Measurements from ENCODE around the gene SNAP29. TPM values are rescaled to one million over a fixed set of nuclear protein-coding genes. Genes with fewer than 3 reads are reported as not detected.
"Not testable (repeated sequence)": the region's sequence is repeated elsewhere in the genome, so short reads cannot be mapped to it uniquely, and the experiment has no call there.

Gene SNAP29
- total RNA-seq (2014; rRNA removed; shearing (Covaris generic)): 10.0 and 10.7 TPM in 2 replicates
- 25.2 and 26.1 TPM in 2 replicates for polyA plus RNA-seq (2015; cell fraction: cytosol; rRNA removed)
- polyA plus RNA-seq (2015; cell fraction: nucleus; rRNA removed): 4.0 and 6.4 TPM in 2 replicates

DNA sequence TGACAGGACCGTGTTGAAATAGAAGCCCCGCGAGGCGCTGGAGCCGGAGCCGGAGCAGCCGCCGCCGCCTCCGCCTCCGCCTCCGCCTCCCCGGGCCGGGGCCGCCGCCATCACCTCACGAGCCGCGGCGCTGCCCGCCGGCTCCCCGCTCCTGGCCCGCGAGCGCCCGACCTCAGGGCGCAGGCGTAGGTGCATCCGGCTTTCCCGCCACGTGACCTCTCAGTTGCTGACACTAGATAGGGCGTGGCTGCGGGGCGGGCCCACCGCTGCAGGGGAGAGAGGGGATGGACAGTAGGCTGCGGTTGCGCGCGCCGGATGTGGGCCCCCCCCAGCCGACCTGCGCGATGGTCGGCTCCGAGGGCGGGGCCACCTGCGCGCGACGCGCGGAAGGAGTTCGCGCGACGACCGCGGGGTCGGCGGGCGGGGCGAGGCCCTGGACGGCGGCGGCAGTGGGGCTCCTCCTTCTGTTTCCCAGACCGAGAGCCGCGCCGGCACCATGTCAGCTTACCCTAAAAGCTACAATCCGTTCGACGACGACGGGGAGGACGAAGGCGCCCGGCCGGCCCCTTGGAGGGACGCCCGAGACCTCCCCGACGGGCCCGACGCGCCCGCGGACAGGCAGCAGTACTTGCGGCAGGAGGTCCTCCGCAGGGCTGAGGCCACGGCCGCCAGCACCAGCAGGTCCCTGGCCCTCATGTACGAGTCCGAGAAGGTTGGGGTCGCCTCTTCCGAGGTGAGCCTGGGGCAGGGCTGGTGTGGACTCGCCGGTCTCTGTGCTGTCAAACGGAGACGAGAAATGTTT lies at the start of gene SNAP29, which contains the start of gene PI4KA:
Gene SNAP29, plus strand, starts transcription at position 393 of the 802 bp plus-strand sequence. Its CDS starts 104 bp downstream, at position 497.
Gene PI4KA, minus strand, starts transcription at position 197 of the 802 bp plus-strand sequence. Its CDS starts 86 bp downstream, at position 111.
- DNase-seq (ENCODE audit: low read depth, low spot score): peak; percentile 98
- in situ Hi-C loops (cut with HindIII; ENCODE audit: low pct_unique_long_range_greater_than_20kb, low sequenced_read_pairs): no loop called here

DNA sequence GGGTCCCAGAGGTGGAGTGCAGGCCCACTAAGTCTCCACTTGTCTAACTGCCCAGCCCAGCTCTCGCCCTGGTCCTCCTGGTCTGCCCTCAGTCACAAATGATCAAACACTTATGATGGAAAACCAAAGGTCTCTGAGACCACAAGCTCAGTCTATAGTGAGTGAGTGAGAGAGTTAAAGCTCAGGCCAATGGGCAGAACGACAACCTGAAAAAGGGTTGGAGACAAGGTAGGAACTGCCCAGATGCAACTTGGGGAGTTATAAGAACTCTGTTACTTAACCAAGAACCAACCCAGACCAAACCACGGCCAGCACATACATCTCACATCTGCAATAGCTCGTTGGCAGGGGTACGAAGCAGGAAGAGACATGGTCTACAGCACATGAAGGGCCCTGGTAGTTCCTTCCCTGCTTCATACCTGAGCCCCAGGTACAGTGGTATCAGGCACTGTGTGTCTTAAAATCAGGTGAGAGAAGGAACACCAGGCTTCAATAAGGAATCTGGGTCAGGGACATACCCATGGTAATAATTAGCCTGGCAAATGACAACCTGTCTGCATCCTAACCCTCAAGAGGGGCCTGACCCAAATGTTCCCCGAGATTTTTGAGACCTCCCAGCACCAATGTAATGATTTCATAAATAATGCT lies 49.1 kb upstream of the SNAP29 start:
- in situ Hi-C loops (cut with HindIII; ENCODE audit: low pct_unique_long_range_greater_than_20kb, low sequenced_read_pairs): no loop called here
- DNase-seq (ENCODE audit: low read depth, low spot score): no peak

DNA sequence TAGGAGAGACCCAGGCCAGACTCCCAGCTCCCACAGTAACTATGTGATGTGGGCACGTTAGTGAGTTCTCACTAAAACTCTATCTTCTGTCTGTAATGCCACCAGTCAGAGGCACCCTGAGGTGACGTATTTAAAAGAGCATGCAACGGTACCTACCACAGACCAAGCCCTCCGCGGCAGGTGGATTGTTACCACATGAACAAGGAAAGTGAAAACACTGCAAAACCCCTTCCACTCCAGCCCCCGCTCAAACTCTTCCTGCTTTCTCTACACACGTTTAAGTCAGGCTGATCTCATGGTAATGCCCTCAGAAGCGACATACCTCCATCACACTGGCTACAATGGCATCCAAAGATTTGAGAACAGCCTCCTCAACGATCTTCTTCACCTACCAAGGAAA lies 48.2 kb upstream of the SNAP29 start:
- in situ Hi-C loops (cut with HindIII; ENCODE audit: low pct_unique_long_range_greater_than_20kb, low sequenced_read_pairs): no loop called here

DNA sequence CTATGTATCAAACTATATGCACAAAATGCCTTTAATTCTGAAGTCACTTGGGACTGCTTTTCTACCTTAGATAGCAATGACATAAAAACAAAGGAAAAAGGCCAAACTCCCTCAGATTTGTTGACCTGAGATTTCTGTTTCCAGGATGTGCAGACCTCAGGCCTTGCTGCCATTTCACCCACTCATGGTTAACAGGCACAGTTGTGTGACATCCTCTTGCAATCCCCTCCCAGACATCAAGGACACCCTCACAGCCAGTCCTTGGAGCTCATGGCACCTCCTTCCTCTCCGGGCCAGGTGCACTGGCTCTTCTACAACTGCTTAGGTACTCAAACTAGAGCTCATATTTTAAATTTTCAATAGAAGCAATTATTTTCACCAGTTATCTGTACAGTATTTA lies 47.6 kb upstream of the SNAP29 start:
- no peak for DNase-seq (ENCODE audit: low read depth, low spot score)
- in situ Hi-C loops (cut with HindIII; ENCODE audit: low pct_unique_long_range_greater_than_20kb, low sequenced_read_pairs): no loop called here

More for the DNA sequence above, 48.2 kb upstream of the SNAP29 start:
- no peak for DNase-seq (ENCODE audit: low read depth, low spot score)

DNA sequence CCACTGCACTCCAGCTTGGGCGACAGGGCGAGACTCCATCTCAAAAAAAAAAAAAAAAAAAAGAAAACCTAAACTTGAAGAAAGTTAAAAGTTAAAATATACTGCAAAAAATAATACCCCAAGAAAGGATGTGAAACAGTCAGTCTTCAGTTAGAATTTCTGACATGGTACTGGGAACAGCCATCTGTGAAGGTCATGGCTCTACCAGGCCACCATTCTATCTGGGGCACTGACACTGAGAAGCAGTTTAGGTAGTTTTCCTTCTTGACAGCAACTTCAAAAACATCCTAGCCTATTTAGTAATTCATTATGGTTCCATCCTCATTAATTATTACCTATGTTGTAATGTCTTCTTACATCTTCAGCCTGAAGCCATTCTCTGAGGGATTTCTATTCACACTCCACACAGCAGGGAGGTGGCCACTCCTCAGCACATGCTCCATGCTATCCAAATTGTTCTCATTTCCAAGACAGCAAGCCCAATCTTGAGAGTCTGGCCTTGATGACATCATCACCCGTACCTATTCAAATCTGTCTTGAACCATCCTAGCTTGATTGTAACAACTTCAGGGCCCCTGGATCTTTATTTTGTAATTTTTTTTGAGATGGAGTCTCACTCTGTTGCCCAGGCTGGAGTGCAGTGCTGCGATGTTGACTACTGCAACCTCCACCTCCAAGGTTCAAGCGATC lies 46.7 kb upstream of the SNAP29 start:
- DNase-seq (ENCODE audit: low read depth, low spot score): no peak
- in situ Hi-C loops (cut with HindIII; ENCODE audit: low pct_unique_long_range_greater_than_20kb, low sequenced_read_pairs): no loop called here

DNA sequence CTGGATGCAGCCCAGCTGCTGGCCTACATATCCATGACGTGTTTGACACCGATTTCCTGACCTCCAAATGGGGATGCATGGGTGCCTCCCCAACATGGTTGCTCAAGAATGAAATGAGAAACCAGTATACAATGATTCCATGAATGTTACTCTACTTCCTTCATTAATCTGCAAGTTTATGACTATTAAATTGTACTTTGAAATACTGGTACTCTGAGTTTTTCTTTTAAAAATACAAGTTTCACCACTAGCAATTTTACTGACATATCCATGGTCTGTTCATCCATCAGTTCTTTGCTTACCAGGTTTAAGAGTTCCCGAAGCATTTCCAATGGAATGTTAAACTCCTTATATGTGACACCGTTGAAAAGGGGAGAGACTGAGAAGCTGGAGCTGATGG lies 45.8 kb upstream of the SNAP29 start:
- DNase-seq (ENCODE audit: low read depth, low spot score): no peak
- in situ Hi-C loops (cut with HindIII; ENCODE audit: low pct_unique_long_range_greater_than_20kb, low sequenced_read_pairs): no loop called here

DNA sequence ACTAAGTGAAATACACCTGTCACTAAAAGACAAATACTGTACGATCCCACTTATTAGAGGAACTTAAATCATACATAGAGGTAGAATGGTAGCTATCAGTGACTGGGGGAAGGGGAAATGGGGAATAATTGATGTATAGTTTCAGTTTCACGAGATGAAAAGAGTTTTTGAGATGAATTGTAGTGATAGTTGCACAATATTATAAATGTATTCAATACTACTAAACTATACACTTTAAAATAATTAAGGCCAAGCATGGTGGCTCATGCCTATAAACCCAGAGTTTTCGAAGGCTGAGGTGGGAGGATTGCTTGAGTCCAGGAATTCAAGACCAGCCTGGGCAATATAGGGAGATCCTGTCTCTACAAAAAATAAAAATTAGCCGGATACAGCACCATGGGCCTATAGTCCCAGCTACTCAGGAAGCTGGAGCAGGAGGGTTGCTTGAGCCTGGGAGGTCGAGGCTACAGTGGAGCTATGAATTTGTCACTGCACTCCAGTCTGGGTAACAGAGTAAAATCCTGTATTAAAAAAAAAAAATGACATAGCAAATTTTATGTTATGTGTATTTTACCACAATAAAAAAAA lies 44.5 kb upstream of the SNAP29 start:
- no peak for DNase-seq (ENCODE audit: low read depth, low spot score)
- in situ Hi-C loops (cut with HindIII; ENCODE audit: low pct_unique_long_range_greater_than_20kb, low sequenced_read_pairs): no loop called here

DNA sequence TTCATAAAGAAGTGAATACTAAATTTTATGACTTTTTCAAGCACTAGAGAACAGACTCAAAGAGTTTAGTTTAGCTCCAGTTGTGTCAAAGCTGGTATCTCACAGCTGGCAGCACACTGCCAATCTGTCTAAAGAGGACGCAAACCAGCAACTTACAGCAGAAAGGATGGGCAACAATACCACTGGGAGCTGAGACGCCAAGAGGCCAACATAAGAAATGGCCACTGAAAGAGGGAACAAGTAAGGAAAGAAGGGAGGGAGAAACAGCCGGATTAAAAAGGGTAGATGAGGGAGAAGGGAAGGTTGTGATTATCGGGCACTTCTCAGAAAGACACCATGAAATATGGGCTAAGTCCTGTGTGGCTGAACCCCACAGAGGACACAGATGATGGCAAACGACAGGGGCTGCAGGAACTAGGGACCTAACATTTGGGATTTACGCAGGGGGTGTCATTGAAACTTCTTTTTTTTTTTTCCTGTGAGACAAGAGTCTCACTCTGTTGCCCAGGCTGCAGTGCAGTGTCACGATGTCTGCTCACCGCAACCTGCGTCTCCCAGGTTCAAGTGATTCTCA lies 43.2 kb upstream of the SNAP29 start:
- in situ Hi-C loops (cut with HindIII; ENCODE audit: low pct_unique_long_range_greater_than_20kb, low sequenced_read_pairs): no loop called here
- no peak for DNase-seq (ENCODE audit: low read depth, low spot score)

DNA sequence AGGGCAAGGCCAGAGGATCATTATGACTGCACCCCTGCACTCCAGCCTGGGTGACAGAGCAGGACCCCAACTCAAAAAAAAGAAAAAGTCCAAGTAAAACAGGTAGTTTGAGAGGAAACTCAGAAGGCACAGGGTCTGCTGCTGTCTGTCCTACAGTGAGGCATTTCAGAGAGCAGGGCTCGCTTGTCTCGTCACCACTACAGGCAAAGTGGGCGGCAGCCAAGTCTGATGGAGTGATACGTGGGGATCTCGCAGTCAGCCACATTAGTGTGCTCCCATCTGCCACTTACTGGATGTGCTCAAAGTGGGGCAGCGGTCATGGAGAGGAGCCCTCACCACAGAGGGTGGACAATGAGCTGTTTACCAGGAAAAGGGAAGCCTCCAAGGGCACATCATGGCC lies 42.2 kb upstream of the SNAP29 start:
- in situ Hi-C loops (cut with HindIII; ENCODE audit: low pct_unique_long_range_greater_than_20kb, low sequenced_read_pairs): no loop called here
- no peak for DNase-seq (ENCODE audit: low read depth, low spot score)

DNA sequence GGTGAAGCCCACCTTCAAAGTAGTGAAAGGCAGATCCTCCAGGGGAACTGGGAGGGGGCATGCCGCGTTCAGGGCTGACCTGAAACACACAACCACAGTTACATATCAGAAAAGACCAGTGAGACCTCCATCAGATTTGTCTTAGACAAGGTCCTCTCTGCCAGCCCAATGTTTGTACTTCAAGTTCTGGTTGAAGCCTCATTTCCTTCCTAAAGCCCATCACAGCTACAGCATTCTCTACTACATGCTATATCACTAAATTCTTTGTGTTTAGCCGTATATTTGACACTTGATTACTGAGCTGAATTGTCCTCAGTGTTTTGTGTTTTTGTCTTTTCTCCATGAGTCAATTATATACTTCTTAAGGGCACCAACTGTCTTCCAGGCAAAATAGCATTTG lies 40.3 kb upstream of the SNAP29 start:
- in situ Hi-C loops (cut with HindIII; ENCODE audit: low pct_unique_long_range_greater_than_20kb, low sequenced_read_pairs): no loop called here
- DNase-seq (ENCODE audit: low read depth, low spot score): no peak

DNA sequence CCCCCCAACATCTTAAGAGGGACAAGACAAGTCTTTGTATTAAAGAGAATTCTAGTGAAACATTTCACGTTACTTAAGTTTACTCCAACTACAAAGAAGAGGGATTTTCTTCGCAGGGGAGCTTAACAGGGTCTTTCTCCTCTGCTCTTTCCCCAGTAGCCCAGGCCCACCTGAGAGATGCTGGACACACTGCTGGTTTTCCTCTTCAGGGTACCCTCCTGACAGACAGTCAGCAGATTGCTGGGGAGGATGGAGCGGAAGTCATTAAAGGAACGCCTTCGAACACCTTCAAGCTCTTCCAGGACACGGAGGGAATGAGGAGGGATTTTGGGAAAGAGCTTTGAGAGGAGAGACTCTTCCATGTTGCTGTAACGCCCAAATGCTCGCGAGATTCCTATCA lies 39.3 kb upstream of the SNAP29 start:
- DNase-seq (ENCODE audit: low read depth, low spot score): no peak
- in situ Hi-C loops (cut with HindIII; ENCODE audit: low pct_unique_long_range_greater_than_20kb, low sequenced_read_pairs): no loop called here

DNA sequence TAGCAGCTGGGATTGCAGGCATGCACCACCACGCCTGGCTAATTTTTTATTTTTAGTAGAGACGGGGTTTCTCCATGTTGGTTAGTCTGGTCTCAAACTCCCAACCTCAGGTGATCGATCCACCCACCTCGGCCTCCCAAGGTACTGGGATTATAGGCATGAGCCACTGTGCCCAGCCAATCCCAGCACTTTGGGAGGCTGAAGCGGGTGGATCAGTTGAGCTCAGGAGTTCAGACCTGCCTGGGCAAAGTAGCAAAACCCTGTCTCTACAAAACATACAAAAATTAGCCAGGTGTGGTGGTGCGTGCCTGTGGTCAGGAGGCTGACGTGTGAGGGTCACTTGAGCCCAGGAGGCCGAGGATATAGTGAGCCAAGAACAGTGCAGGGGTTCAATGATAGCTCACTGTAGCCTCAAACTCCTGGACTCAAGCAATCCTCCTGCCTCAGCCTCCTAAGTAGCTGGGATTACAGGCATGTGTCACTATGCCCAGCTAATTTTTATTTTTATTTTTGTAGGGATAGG lies 37.0 kb upstream of the SNAP29 start:
- DNase-seq (ENCODE audit: low read depth, low spot score); in situ Hi-C loops (cut with HindIII; ENCODE audit: low pct_unique_long_range_greater_than_20kb, low sequenced_read_pairs): not testable (repeated sequence)

DNA sequence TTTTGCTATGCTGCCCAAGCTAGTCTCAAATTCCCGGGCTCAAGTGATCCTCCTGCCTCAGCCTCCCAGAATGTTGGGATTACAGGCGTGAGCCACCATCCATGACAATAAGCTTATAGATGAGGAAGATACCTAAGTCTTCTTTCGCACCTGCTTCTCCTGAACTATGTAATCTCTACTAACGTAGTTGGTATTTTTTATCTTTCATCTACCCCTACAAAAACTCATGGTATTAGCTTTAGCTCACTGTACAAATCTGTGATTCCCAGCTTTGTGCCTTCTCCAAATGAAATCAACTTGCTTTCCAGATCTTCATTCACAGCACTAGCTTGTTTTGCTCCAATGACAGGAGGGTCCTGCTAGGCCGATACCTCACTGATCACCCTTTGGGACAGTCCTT lies 36.6 kb upstream of the SNAP29 start:
- in situ Hi-C loops (cut with HindIII; ENCODE audit: low pct_unique_long_range_greater_than_20kb, low sequenced_read_pairs): no loop called here
- no peak for DNase-seq (ENCODE audit: low read depth, low spot score)

DNA sequence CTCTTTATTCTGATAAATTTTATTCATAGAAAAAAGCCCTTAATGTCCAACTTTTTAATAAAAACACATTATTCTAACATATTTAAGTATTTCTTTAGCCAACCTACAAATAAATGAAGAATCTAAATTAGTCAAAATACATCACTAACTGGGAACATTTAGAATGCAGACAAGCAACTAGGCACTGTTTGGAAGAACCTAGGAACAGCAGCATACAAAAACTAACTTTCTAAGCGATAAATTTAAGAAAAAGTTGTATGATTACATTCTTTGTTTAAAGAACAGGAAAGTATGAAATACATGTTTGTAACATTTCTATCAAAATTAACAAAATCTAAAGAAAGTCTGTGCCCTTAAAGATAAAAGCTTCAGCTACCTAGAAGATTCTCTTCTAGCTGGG lies 35.5 kb upstream of the SNAP29 start:
- in situ Hi-C loops (cut with HindIII; ENCODE audit: low pct_unique_long_range_greater_than_20kb, low sequenced_read_pairs): no loop called here
- no peak for DNase-seq (ENCODE audit: low read depth, low spot score)

DNA sequence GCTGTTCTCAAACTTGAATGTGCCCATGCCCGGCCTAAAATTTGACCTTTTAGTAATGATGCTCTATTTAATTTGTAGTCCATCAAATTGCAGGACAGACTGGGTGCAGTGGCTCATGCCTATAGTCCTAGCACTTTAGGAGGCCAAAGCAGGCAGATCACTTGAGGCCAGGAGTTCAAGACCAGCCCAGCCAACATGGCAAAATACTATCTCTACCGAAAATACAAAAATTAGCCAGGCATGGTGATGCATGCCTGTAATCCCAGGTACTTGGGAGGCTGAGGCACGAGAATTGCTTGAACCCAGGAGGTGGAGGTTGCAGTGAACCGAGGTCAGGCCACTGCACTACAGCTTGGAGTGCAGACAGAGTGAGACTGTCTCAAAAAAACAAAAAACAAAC lies 33.6 kb upstream of the SNAP29 start:
- in situ Hi-C loops (cut with HindIII; ENCODE audit: low pct_unique_long_range_greater_than_20kb, low sequenced_read_pairs); DNase-seq (ENCODE audit: low read depth, low spot score): not testable (repeated sequence)

DNA sequence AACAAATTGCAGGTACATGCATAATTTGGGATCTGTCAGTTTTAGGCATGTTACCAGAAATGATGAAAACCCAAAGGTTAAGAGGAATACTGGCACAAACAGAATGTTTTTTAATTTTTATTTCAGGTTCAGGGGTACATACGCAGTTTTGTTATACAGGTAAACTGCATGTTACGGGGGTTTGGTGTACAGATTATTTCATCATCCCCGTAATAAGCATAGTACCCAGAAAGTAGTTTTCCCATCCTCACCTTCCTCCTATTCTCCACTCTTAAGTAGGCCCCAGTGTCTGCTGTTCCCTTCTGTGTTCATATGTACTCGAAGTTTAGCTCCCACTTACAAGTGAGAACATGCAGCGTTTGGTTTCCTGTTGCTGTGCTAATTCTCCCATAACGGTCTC lies 33.2 kb upstream of the SNAP29 start:
- in situ Hi-C loops (cut with HindIII; ENCODE audit: low pct_unique_long_range_greater_than_20kb, low sequenced_read_pairs): no loop called here
- no peak for DNase-seq (ENCODE audit: low read depth, low spot score)

DNA sequence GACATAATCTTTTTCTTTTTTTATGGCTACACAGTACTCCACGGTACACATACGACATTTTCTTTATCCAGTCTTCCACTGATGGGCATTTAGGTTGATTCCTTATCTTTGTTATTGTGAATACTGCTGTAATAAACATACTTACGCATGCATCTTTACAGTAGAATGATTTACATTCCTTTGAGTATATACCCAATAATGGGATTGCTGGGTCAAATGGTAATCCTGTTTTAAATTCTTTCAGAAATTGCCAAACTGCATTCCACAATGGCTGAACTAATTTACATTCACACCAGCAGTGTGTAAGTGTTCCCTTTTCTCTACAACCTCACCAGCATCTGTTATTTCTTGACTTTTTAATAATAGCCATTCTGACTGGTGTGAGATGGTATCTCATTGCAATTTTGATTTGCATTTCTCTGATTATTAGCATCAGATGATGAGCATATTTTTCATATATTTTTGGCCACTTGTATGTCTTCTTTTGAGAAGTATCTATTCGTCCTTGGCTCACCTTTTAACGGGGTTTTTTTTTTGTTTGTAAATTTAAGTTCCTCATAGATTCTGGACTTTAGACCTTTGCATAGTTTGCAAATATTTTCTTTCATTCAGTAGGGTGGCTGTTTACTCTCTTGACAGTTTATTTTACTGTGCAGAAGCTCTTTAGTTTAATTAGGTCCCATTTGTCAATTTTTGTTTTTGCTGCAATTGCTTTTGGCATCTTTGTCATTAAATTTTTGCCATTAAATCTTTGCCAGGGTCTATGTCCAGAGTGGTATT lies 32.2 kb upstream of the SNAP29 start:
- DNase-seq (ENCODE audit: low read depth, low spot score); in situ Hi-C loops (cut with HindIII; ENCODE audit: low pct_unique_long_range_greater_than_20kb, low sequenced_read_pairs): not testable (repeated sequence)
